Endometrial microvascular endothelial cells (primary cell): Measurements from ENCODE around the gene TAS1R2. TPM values are rescaled to one million over a fixed set of nuclear protein-coding genes. Genes with fewer than 3 reads are reported as not detected.
"Not testable (repeated sequence)": the region's sequence is repeated elsewhere in the genome, so short reads cannot be mapped to it uniquely, and the experiment has no call there.

Experiments used
- in situ Hi-C: cut with HindIII; loops from 2 replicates; pipeline ENCODE4 v1.10.0; 2017; ENCODE audit warnings: low sequenced_read_pairs, low pct_unique_long_range_greater_than_20kb; ENCODE audit errors: inconsistent ontology term
- total RNA-seq: library from RNA; depleted of rRNA; stranded (reverse); fragments of >200 nt; gene quantifications from one replicate; pipeline ENCODE4 v1.2.3, GENCODE V29; 2015; ENCODE audit errors: inconsistent ontology term

The TAS1R2 gene
- not detected for total RNA-seq

DNA sequence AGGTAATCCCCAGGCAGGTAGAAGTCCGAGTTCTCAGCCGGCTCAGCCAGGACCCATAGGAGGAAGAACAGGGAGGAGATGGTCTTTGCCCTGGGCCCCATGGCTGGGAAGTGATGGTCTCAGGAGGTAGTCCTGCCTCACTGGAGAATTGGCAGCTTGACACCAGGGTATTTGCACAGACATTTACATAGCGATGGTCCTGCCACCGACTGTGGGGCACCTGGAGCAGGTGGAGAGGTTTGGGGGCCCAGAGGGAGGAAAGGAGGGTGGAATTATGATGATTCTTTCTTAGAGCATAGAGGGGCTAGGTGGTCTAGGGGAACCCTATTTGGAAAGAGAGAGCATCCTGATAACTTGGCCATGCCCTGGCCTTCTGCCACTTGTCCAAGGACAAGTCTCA lies at the start of gene TAS1R2:
TAS1R2 (minus strand) TSS at position 101 of the 400 bp plus-strand sequence; CDS start at position 101, 0 bp downstream.
- in situ Hi-C loops, result no loop called here

DNA sequence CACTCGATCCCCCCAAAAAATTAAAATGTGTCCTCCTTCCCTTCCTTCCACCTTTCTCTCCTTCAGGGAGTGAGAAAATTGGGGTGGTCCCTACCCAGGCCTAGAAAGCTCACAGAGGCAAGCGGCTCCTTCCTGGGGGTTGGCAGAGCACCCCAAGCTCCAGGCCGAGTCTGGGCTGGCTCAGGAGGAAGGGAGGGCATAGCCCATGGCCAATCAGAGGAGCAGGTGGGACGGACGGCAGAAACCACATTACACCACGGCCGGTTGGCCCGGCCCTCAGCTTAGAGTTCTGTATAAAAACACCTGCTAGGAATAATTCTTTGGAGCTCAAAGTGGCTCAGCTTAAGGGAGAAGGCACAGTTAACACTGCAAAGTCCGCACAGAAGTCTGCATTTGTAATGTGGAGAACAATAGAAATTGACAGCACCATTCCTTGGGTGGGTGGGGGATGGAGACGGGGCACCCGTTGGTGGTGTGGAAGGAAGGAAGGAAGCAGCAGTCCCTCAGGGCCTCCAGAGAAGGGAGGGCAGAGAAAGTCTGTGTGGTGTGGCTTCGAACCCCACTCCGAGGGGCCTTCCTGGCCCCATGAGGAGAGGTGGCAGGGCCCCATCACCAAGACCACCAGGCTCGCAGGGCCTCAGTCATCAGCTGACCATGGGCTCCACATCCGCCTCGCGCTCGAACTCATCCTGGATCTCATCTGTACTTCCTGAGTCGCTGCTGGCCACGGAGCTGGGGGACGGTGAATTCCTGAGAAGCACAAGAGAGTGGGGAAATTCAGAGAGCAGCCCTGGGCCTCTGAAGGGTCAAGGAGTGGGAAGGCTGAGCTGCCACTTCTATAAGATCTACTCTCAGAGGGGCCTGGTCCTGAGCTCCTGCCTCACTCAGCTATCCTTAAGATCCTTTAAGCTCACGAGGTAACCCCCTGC lies 48.7 kb upstream of the TAS1R2 start:
- in situ Hi-C loops, result no loop called here

DNA sequence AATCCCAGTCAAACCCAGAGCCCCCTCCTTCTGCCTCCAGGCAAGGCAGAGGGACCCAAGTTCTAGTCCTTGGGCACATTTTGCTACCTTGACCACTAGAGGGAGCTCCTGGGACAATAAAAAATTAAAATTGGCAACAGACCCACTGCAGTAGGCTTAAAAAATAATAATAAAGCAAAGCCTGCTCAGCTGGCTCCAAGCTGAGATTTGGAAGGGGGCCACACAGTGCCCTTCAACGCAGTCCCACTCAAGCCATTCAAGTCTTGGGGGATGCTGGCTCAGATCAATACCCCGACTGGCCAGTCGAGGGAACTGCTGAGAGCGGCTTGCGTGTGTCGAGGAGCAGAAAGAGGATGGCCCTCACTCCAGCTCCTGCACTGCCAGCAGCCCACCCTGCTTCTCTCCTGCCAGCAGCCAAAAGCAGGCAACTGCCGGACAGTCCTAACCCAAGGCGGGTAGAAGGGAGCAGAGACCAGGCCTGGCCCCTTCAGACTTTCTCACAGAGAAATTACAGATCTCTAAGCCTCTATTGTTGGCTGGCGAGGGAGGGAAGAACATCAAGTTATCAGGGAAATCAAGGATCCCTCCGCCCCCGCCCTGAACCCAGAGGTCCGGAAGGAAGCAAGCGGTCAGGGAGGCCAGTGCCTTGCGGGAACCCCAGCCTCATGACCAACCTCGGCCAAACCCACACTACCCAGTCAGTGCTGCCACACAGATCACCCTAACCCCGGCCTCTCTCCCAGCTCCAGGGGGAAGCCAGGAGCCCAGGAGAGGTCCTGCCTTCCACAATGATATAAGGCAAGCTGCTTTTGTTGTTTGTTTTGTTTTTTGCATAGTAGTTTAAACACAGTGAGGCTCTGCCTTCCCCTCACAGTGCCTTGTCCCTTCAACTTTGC lies 47.8 kb upstream of the TAS1R2 start:
- in situ Hi-C loops, result no loop called here

DNA sequence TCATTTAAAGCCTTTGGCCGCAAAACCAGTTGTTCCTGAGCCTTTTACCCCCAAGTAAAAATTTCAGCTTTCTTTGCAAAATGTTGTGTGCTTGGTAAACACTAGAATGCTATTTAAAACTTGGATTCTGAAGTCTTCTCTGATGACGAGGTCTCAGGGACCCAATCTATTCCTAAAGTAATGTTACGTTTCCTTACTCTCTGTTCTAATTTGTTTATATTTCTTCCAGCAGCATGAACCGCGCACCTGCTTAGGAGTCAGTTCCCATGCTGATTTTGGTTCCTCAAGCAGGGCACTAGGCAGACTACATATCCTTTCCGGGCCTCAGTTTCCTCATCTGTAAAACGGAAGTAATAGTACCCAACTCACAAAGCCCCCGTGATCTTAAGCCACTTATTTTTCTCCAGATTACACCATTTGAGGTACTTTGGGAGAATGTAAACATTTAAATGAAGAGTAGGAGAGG lies 43.9 kb upstream of the TAS1R2 start:
- in situ Hi-C loops, result no loop called here

DNA sequence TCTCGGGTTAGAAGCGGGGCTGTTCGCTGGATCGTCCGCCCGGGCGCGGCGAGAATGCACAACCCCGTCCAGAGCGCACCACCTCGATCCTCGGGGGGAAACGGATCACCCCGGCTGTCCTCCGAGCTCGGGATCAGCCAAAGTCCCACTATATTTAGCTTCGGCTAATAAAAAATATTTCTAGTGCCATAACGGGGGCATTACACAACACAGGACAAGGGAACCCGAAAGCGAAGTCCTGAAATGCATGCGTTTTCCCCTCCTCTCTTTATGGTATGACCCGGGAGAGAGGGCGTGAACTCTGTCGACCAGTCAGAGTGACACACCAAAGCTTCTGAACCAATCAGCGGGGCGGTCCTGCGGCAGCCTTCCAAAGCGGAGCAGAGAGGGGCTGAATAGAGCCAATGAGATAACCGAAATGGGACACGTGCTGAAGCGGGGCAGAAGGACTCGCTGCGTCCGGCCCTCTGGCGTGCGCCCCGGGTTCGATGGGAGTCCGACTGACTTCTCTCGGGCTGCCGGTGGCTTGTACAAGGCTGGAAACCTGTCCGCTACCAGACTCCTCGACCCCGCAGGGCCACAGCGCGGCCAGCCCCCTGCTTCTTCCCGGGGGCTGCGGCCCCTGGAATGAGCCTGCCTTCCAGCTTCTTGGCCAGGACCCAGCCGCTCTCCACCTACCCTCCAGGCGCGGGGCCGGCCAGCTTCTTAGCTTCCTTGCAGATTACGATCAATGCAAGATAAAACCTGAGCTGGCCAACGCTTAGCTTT lies 43.2 kb upstream of the TAS1R2 start, which contains the start of gene ALDH4A1:
ALDH4A1 (minus strand) TSS at position 33 of the 768 bp plus-strand sequence; CDS start at position 1, 32 bp downstream.
- in situ Hi-C loops, result no loop called here

DNA sequence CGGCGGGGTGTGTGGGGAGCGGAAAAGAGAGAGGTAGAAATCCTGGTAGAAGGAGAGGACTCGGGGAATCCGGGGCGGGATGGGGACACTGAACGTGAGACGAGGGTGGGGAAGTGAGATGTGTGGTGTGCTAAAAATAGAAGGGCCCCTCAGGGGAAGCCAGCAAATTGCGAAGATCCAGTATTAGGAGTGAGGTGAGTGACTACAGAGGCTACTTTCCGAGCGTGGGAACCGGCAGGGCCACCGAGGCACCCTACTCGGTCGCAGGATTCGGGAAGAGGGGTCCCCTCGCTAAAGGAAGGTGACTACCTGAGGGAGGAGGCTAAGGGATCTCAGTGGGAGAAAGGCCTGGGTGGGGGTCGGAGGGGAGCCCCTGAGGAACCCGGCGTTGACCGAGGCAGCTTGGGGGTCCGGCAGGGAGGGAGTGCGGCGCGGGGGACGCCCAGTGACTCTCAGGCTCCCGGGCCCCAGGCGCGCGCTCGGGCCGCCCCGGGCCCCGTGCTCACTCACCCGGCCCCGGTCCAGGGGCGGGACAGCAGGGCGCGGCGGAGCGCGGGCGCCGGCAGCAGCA lies 42.6 kb upstream of the TAS1R2 start:
- in situ Hi-C loops, result no loop called here

DNA sequence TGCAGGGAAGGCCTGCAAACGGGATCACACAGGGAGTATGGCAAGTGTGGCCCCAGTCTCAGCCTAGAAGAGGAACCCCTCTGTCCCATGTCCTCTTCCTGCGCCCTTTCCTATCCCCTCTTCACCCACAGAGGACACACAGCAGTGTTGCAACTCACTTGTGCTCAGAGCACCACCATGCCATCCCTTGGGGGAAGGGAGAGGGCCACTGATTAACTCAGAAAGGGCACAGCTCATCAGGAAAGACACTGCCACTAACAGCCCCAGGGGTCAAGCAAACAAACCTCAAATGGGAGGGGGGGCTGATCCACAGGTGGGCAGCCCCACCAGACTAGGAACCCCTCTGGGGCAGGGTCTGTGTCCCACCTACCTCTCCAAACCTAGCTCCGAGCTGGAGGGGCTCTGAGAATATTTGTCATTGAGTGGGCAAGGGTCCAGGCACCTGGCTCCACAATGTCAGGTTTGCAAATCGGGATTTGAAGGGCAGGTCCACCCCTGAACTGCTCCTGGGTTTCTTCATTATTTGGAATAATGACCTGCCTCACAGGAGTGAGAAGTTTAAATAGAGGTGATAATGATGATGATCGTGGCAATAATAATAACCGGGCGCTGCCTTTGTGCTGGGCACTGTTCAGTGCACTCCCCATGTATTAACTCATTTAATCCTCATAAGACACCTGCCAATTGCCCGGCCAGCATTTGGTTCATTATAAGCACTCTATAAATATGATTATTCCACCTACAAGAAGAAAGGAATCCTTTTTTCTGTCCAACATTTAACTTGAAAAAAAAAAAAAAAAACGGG lies 41.9 kb upstream of the TAS1R2 start:
- in situ Hi-C loops, result no loop called here

DNA sequence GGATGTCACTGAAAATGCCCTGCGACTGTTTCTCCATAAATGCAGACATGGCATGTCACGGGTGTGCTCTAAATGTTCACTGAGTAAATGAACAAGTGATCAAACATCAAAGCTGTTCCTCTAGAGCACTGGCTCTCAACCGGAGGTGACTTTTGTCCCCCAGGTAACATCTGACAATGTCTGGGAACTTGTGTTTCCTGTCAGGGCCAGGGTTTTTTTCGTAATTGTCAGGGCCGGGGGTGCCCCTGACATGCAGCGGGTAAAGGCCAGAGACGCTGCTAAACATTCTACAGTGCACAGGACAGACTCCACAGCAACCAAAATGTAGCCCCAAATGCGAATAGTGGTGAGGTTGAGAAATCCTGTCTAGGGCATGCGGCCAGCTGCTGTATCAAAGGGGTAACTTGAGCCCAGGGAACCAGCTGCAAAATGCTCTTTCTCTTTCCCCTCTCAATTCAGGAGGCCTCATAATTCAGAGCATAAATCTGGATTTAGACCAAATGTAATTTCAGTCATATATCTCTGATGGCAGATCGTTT lies 40.9 kb upstream of the TAS1R2 start:
- in situ Hi-C loops, result no loop called here

DNA sequence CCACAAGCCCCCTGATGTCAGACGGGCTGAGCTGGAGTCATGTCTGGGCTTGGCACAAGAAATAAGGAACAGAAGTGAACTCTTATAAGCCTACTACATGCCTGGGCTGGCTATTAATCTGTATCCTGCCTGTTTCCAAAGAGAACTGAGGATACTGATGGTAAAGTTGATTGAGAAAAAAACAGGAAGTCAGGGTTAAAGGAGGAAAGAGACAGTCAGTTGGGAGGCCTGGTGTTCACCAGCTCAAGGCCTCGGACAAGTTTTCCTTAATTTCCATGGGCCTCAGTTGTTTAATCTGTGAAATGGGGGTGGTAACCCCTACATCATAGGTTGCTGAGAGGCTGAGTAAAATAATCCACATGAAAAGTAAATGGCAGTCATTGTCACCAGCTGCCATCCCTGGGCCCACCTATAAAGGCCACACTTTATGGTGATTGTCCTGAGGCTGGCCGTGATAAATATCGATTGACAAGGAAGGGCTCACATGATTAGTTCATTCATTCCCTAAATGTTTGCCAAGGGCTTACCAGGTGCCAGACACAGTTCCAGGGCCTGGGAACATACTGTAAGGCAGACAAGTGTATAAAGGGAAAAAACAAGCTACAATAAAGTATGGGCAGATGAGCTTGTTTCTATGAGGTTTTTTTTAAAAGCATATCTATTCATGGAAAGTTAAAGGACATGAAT lies 40.0 kb upstream of the TAS1R2 start:
- in situ Hi-C loops, result no loop called here

DNA sequence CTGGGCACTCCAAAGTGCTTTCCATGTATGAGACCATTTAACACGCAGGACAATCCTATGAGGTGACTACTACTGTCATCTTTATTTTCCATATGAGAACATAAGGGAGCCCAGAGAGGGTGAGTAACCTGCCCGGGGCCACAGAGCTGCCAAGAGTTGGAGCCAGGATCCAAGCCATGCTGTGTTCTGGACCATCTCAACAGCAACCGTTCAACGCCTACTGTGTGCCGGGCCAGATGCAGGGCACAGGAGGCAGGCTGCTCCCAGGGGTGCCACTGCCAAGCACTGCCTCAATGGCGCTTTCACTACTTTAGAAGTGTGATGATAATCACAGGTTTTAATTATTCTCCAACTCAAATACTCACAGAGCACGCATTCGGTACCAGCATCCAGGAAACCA lies 39.1 kb upstream of the TAS1R2 start:
- in situ Hi-C loops, result no loop called here

DNA sequence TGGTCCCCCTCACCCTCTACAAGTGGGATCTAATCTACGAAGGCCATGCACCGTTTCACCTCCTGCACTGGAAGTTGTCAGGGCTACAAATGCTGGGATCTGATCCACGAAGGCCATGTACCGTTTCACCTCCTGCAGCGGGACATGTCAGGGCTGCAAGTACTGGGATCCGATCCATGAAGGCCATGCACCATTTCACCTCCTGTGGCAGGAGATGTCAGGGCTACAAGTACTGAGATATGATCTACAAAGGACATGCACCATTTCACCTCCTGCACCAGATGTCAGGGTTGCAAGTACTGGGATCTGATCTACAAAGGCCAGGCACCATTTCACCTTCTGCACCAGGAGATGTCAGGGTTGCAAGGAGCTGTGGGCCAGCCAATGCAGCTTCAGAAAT lies 35.9 kb upstream of the TAS1R2 start:
- in situ Hi-C loops, result no loop called here

DNA sequence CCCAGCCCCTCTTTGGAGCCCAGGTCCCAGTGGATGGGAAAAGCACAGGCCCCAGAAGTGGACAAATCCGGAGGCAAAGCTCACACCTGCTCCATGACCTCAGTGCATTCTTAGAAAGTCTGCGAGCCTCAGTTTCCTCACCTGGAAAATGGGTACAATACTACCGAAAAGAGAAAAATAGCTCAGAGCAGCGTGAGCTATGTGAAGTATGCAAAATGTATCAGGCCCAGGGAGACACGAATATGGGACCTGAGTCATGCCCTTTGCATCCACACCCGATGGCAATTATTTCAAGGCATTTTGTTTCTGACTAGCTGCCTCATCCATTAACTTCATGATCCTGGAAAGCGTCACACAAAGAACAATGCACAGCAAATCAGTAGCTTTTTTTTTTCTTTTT lies 33.7 kb upstream of the TAS1R2 start:
- in situ Hi-C loops, result no loop called here

DNA sequence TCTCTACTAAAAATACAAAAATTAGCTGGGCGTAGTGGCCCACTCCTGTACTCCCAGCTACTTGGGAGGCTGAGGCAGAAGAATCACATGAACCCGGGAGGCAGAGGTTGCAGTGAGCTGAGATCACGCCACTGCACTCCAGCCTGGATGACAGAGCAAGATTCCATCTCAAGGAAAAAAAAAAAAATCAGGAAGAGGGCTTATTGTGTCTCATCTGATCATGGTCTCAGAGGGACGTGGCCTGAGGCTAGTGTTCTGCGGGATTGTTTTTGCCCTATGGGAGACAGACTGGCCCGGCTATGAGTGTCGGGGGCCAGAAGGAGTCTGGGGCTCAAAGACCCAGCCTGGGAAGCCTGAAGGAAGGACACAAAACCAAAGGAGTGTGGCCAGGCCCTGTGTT lies 32.4 kb upstream of the TAS1R2 start:
- in situ Hi-C loops, result not testable (repeated sequence)

DNA sequence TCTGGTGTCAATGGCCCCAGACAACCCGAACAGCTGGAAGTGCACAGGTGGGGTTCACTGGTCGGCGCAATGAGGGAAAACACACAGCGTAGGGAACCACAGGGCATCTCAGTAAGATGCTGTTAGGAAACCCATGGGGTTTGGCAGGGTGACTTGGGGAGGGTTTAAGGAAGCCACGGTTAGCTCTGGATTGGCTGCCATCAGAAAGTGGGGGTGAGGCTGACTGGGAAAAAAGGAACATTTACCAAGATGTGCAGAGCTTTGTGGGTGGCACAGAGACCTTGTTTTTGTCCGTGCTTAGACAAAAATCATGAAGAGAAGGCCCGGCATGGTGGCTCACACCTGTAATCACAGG lies 31.9 kb upstream of the TAS1R2 start:
- in situ Hi-C loops, result no loop called here

DNA sequence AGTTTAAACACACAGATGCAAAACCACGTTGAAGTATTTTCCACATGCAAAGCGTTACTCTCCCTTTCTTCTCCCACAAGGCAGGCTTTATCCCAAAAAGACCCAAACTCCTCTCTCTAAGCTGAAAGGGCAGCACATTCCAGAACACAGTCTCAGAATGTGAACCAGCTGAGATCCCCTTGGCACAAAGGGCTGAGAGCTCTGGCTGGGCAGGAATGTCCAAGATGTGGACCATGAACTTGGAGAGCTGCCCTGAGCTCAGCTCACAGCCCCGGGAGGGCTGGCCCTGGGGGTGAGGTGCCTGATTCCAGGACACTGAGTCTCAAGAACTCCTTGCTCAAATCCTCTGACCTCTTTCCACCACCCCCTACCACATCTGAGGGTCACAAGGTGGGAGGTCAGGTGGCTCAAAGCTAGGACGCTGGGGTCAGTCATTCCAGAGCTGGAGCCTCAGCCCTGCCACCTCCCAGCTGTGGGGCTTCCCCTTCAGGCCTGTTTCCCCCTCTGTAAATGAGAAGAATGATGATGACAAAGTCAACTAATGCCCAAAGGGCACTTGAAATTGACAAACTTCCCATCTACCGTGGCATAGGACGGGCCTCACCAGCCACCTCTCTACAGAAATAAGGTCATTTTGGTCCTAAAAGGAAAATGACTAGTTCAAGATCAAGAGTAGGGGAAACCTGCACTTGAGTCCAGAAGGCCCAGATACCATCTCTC lies 31.4 kb upstream of the TAS1R2 start:
- in situ Hi-C loops, result no loop called here

DNA sequence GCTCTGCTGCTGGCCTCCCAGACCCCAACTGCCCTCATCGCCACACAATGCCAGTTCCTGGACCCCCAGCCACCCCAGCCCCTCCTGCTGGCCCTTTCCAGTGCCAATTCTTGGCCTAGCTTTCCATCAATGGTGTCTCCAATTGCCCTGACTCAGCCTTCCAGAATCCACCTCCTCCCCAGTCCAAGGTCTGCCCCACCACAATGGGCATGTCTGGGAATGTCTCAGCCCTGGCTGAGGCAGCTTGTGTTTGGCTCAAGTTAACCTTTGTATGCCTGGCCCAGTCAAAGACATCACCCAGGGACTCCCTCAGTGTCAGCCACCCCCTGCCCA lies 26.5 kb upstream of the TAS1R2 start:
- in situ Hi-C loops, result no loop called here
